WTC11 (cell line): ENCODE results near the gene DMRTB1. TPM values are rescaled to one million over a fixed set of nuclear protein-coding genes. Genes with fewer than 3 reads are reported as not detected.

ENCODE experiments used
- ATAC-seq: fragments of 200-7000 bp; cut with Tn5 transposase; 2 replicates; pipeline ENCODE4 v1.10.0; 2021; ENCODE audit warnings: mild to moderate bottlenecking, moderate library complexity
- CTCF ChIA-PET: fragments of 300-600 bp; sonication (Branson Sonifier 250); formaldehyde crosslinking; loops from one replicate; lab custom pipeline; 2021; ENCODE audit warnings: antibody characterized with exemption; lab: Charles Lee
- POLR2A ChIA-PET: fragments of 350-600 bp; sonication (Branson Sonifier 250); formaldehyde crosslinking; loops from one replicate; lab custom pipeline; 2021; ENCODE audit warnings: antibody characterized with exemption; lab: Charles Lee
- DNase-seq: peaks from one replicate; pipeline ENCODE4 v3.0.0; 2021; ENCODE audit warnings: low spot score
- H3K27ac Mint-ChIP-seq: 2 replicates; pipeline ENCODE4 v1.8.0; 2021; ENCODE audit warnings: mixed read lengths
- H3K27me3 Mint-ChIP-seq: 2 replicates; pipeline ENCODE4 v1.8.0; 2021; ENCODE audit warnings: low read depth, mild to moderate bottlenecking, moderate library complexity, mixed read lengths
- H3K36me3 Mint-ChIP-seq: 2 replicates; pipeline ENCODE4 v1.8.0; 2021; ENCODE audit warnings: mixed read lengths
- H3K4me1 Mint-ChIP-seq: 2 replicates; pipeline ENCODE4 v1.8.0; 2022; ENCODE audit warnings: mixed read lengths
- H3K4me3 Mint-ChIP-seq: 2 replicates; pipeline ENCODE4 v1.8.0; 2021; ENCODE audit warnings: mild to moderate bottlenecking, moderate library complexity, mixed read lengths
- H3K9me3 Mint-ChIP-seq: 2 replicates; pipeline ENCODE4 v1.8.0; 2021; ENCODE audit warnings: mixed read lengths
- ATF1 ChIP-seq: sonication (generic); formaldehyde crosslinking; IDR thresholded peaks from 2 replicates; pipeline ENCODE4 v1.8.1; 2023; ENCODE audit warnings: mild to moderate bottlenecking, moderate library complexity, missing genetic modification reagents
- CREM ChIP-seq: sonication (generic); formaldehyde crosslinking; IDR thresholded peaks from 2 replicates; pipeline ENCODE4 v1.8.1; 2022; ENCODE audit warnings: mild to moderate bottlenecking, missing genetic modification reagents, moderate library complexity
- E2F4 ChIP-seq: sonication (generic); formaldehyde crosslinking; IDR thresholded peaks from 2 replicates; pipeline ENCODE4 v1.8.1; 2022; ENCODE audit warnings: low read depth, mild to moderate bottlenecking, moderate library complexity, missing genetic modification reagents, borderline replicate concordance
- ELF4 ChIP-seq: sonication (generic); formaldehyde crosslinking; IDR thresholded peaks from 2 replicates; pipeline ENCODE4 v1.8.1; 2022; ENCODE audit warnings: low read depth, mild to moderate bottlenecking, moderate library complexity, missing genetic modification reagents
- EMX1 ChIP-seq: fragments of 250-450 bp; sonication (Bioruptor Pico); IDR thresholded peaks from 2 replicates; pipeline ENCODE4 v1.8.0; 2021; ENCODE audit warnings: mild to moderate bottlenecking
- FOXK1 ChIP-seq: sonication (generic); formaldehyde crosslinking; IDR thresholded peaks from 2 replicates; pipeline ENCODE4 v1.8.0; 2022; ENCODE audit warnings: mild to moderate bottlenecking, moderate library complexity, missing genetic modification reagents
- HMGXB4 ChIP-seq: sonication (generic); formaldehyde crosslinking; IDR thresholded peaks from 2 replicates; pipeline ENCODE4 v1.8.1; 2023; ENCODE audit warnings: mild to moderate bottlenecking, moderate library complexity, missing genetic modification reagents
- NFATC4 ChIP-seq: fragments of 250-450 bp; sonication (Bioruptor Pico); IDR thresholded peaks from 2 replicates; pipeline ENCODE4 v1.9.0; 2021; ENCODE audit warnings: mild to moderate bottlenecking
- RELA ChIP-seq: sonication (generic); formaldehyde crosslinking; IDR thresholded peaks from 2 replicates; pipeline ENCODE4 v1.8.1; 2022; ENCODE audit warnings: missing genetic modification reagents, mild to moderate bottlenecking, borderline replicate concordance
- USF2 ChIP-seq: sonication (generic); formaldehyde crosslinking; IDR thresholded peaks from 2 replicates; pipeline ENCODE4 v1.8.1; 2023; ENCODE audit warnings: mild to moderate bottlenecking, missing genetic modification reagents, moderate library complexity
- ZNF121 ChIP-seq: sonication (generic); formaldehyde crosslinking; IDR thresholded peaks from 2 replicates; pipeline ENCODE4 v1.8.0; 2023; ENCODE audit warnings: missing genetic modification reagents
- ZNF317 ChIP-seq: sonication (generic); formaldehyde crosslinking; IDR thresholded peaks from 2 replicates; pipeline ENCODE4 v1.8.1; 2023; ENCODE audit warnings: low read depth, mild to moderate bottlenecking, moderate library complexity, missing genetic modification reagents, borderline replicate concordance
- ZNF425 ChIP-seq: fragments of 250-450 bp; sonication (Bioruptor Pico); conservative IDR thresholded peaks from 2 replicates; pipeline ENCODE4 v1.9.0; 2021; ENCODE audit warnings: mild to moderate bottlenecking
- total RNA-seq: library from RNA; stranded (reverse); gene quantifications from 3 replicates; pipeline ENCODE4 v1.2.3, GENCODE V29; 2021
- TF ChIP-seq, protein P1 (sequence below): sonication (generic); formaldehyde crosslinking; IDR thresholded peaks from 2 replicates; pipeline ENCODE4 v1.8.1; 2023; ENCODE audit warnings: mild to moderate bottlenecking, missing genetic modification reagents, moderate library complexity
- TF ChIP-seq, protein P2 (sequence below): fragments of 200-600 bp; IDR thresholded peaks from 2 replicates; pipeline ENCODE4 v1.8.0; 2022; ENCODE audit warnings: antibody characterized with exemption
- TF ChIP-seq, protein P3 (sequence below): fragments of 250-450 bp; sonication (Bioruptor Pico); IDR thresholded peaks from 2 replicates; pipeline ENCODE4 v1.9.0; 2021; ENCODE audit warnings: mild to moderate bottlenecking
- TF ChIP-seq, protein P4 (sequence below): sonication (generic); formaldehyde crosslinking; IDR thresholded peaks from 2 replicates; pipeline ENCODE4 v1.8.0; 2022; ENCODE audit warnings: mild to moderate bottlenecking, missing genetic modification reagents

Gene DMRTB1
- total RNA-seq, 1 experiment from 2014 or later = 0.17 TPM

DNA sequence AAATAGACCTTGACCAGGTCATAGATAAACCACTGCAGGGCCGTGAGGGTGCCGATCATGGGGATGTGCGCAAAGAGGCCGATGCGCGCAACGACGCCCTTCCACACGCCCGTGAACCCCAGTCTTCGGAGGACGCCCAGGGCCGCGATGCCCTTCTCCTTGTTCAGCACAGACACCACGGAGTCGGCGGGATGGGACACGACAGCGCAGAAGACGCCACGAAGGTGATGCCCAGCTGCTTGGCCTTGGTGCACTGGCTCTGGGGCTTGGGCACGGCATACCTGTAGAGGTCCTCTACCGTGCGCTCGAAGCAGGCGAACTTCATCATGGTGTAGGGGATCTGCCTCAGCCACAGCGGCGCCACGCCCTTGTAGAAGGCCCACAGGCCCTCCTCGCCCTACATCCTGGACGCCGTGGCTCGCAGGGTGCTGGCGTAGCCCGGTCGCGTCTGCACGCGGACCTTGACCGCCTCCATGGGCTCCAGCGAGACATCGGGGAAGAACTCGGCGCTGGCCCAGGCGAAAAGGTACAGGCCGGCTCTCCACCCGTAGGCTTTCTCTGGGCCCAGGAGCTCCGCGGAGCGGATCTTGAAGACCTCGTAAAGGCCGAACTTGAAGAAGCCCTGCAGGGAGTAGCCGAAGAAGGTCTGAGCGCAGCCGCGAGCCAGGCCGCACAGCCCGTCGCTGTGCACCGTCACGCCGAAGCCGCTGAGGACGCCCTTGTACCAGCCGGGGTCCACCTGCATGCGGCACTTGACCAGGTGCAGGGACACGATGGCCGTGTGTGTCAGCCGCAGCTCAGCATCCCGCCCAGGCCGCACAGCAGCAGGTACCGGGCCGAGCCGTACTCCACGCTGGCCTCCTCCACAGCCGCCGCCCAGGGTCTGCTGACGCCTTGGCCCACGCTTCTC is 20.5 kb upstream of the DMRTB1 start:
- CTCF ChIA-PET = no interaction called here
- H3K4me1 Mint-ChIP-seq = peaks cover 62% of the 10 kb centered on the region

DNA sequence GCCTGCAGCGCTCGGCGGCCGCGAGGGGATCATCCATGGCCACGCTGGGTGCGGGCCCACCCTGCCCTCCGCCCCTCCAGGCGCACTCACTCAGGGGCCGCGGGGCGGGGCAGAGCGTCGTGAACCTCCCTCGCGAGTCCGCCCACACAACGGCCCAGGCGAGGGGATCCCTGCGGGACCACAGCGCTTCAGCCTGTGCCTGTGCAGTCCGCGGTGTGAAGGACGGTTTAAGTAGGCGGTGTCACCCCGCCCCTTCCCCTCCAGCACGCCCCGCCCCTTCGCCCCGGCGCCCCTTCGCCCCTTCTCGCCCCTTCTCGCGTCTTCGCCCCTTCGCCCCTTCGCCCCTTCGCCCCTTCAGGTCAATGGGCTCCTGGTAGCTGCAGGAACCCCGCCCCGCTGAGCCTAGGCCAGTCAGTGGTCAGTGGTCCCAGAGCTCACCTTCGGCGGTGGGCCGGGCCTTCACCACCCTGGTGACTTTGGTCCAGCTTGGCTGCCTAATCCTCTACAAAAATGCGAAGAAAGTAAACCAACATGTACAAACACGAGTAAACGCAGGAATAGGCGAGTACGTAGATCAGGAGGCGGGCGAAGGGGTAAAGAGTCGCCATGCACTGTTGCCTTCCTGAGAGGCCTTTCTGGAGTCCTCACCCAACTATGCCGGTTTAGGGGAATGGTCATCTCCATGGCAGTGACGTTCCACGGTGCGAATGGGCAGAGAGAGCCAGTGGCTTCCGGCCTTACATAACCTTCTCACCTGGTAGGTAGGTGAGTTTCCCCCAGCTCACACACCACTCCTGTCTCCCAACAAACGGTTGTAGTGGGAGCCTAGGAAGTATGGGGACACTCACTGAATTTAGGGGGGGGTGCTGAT is 19.6 kb upstream of the DMRTB1 start:
- Mint-ChIP-seq H3K4me1 (peaks cover 53% of the 10 kb centered on the region), H3K9me3 (peaks cover 33% of the 10 kb centered on the region), H3K27me3 (peaks cover 15% of the 10 kb centered on the region), H3K27ac (no peak overlapping the region), H3K36me3 (peaks cover 30% of the 10 kb centered on the region), H3K4me3 (no peak overlapping the region)
- no peak for DNase-seq
- ChIA-PET POLR2A (no interaction called here), CTCF (no interaction called here)
- no peak for ATAC-seq
- no peak for TF ChIP-seq ELF4 (CRISPR knock-in tag)
- no peak for TF ChIP-seq CREM (CRISPR knock-in tag)
- TF ChIP-seq EMX1 (CRISPR knock-in tag) = no peak
- TF ChIP-seq, protein P1, sequence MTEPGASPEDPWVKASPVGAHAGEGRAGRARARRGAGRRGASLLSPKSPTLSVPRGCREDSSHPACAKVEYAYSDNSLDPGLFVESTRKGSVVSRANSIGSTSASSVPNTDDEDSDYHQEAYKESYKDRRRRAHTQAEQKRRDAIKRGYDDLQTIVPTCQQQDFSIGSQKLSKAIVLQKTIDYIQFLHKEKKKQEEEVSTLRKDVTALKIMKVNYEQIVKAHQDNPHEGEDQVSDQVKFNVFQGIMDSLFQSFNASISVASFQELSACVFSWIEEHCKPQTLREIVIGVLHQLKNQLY (CRISPR knock-in tag) = no peak
- TF ChIP-seq FOXK1 (CRISPR knock-in tag) = no peak
- TF ChIP-seq ZNF425 = no peak
- TF ChIP-seq, protein P2, sequence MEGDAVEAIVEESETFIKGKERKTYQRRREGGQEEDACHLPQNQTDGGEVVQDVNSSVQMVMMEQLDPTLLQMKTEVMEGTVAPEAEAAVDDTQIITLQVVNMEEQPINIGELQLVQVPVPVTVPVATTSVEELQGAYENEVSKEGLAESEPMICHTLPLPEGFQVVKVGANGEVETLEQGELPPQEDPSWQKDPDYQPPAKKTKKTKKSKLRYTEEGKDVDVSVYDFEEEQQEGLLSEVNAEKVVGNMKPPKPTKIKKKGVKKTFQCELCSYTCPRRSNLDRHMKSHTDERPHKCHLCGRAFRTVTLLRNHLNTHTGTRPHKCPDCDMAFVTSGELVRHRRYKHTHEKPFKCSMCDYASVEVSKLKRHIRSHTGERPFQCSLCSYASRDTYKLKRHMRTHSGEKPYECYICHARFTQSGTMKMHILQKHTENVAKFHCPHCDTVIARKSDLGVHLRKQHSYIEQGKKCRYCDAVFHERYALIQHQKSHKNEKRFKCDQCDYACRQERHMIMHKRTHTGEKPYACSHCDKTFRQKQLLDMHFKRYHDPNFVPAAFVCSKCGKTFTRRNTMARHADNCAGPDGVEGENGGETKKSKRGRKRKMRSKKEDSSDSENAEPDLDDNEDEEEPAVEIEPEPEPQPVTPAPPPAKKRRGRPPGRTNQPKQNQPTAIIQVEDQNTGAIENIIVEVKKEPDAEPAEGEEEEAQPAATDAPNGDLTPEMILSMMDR = no peak
- TF ChIP-seq RELA (CRISPR knock-in tag) = no peak
- no peak for TF ChIP-seq USF2 (CRISPR knock-in tag)
- no peak for TF ChIP-seq ZNF121
- TF ChIP-seq, protein P3, sequence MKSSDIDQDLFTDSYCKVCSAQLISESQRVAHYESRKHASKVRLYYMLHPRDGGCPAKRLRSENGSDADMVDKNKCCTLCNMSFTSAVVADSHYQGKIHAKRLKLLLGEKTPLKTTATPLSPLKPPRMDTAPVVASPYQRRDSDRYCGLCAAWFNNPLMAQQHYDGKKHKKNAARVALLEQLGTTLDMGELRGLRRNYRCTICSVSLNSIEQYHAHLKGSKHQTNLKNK = no peak
- no peak for TF ChIP-seq E2F4
- TF ChIP-seq ZNF317 (CRISPR knock-in tag) = no peak
- TF ChIP-seq ATF1 (CRISPR knock-in tag) = no peak

More for the DNA sequence above, 20.5 kb upstream of the DMRTB1 start:
- no peak for ATAC-seq
- H3K36me3 Mint-ChIP-seq = peaks cover 39% of the 10 kb centered on the region
- H3K27me3 Mint-ChIP-seq = peaks cover 22% of the 10 kb centered on the region
- H3K4me3 Mint-ChIP-seq = no peak overlapping the region
- TF ChIP-seq NFATC4 (no peak), HMGXB4 (CRISPR knock-in tag) (no peak)
- TF ChIP-seq, protein P4, sequence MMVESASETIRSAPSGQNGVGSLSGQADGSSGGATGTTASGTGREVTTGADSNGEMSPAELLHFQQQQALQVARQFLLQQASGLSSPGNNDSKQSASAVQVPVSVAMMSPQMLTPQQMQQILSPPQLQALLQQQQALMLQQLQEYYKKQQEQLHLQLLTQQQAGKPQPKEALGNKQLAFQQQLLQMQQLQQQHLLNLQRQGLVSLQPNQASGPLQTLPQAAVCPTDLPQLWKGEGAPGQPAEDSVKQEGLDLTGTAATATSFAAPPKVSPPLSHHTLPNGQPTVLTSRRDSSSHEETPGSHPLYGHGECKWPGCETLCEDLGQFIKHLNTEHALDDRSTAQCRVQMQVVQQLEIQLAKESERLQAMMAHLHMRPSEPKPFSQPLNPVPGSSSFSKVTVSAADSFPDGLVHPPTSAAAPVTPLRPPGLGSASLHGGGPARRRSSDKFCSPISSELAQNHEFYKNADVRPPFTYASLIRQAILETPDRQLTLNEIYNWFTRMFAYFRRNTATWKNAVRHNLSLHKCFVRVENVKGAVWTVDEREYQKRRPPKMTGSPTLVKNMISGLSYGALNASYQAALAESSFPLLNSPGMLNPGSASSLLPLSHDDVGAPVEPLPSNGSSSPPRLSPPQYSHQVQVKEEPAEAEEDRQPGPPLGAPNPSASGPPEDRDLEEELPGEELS (CRISPR knock-in tag) = no peak
- POLR2A ChIA-PET = no interaction called here
- DNase-seq = no peak
- no peak overlapping the region for H3K27ac Mint-ChIP-seq
- H3K9me3 Mint-ChIP-seq = peaks cover 42% of the 10 kb centered on the region
